Neural cell (in vitro differentiated cells): Measurements from ENCODE around the gene BIVM. TPM values are rescaled to one million over a fixed set of nuclear protein-coding genes. Genes with fewer than 3 reads are reported as not detected.

ENCODE experiments used
- H2AFZ ChIP-seq: fragments of 200-600, 300-800 bp; sonication (generic), shearing (Covaris generic); 2 replicates; pipeline ENCODE4 v1.6.0; 2014; ENCODE audit warnings: low read depth, mild to moderate bottlenecking, antibody characterized with exemption, low read length, moderate library complexity
- H3F3A ChIP-seq: fragments of 200-600 bp; shearing (Covaris generic); 2 replicates; pipeline ENCODE4 v1.6.1; 2016; ENCODE audit warnings: mild to moderate bottlenecking, moderate library complexity, mixed read lengths, antibody characterized with exemption, low read length; ENCODE audit not compliant: insufficient read depth, poor library complexity, severe bottlenecking
- H3K27ac ChIP-seq: fragments of 200-600, 300-800 bp; sonication (generic), shearing (Covaris generic); 2 replicates; pipeline ENCODE4 v1.5.1; 2014; ENCODE audit warnings: mild to moderate bottlenecking, low read length, moderate library complexity
- H3K27me3 ChIP-seq: fragments of 300-800, 200-600 bp; sonication (generic), shearing (Covaris generic); 2 replicates; pipeline ENCODE4 v1.6.0; 2014; ENCODE audit warnings: mild to moderate bottlenecking, low read depth, low read length, moderate library complexity; ENCODE audit not compliant: insufficient read depth
- H3K36me3 ChIP-seq: fragments of 300-800, 200-600 bp; sonication (generic), shearing (Covaris generic); 2 replicates; pipeline ENCODE4 v1.5.1; 2014; ENCODE audit warnings: mild to moderate bottlenecking, antibody characterized with exemption, low read length, moderate library complexity; ENCODE audit not compliant: insufficient read depth
- H3K4me2 ChIP-seq: fragments of 300-800, 200-600 bp; sonication (generic), shearing (Covaris generic); 2 replicates; pipeline ENCODE4 v1.6.0; 2014; ENCODE audit warnings: mild to moderate bottlenecking, low read length
- H3K4me3 ChIP-seq: fragments of 300-800, 200-600 bp; sonication (generic), shearing (Covaris generic); 2 replicates; pipeline ENCODE4 v1.5.1; 2014; ENCODE audit warnings: mild to moderate bottlenecking, low read length, moderate library complexity
- H3K79me2 ChIP-seq: fragments of 200-600 bp; shearing (Covaris generic); replicated peaks from 2 replicates; pipeline ENCODE4 v1.6.0; 2014; ENCODE audit warnings: mild to moderate bottlenecking, low read length, moderate library complexity; ENCODE audit not compliant: insufficient read depth
- H3K9ac ChIP-seq: fragments of 300-800, 200-600 bp; sonication (generic), shearing (Covaris generic); 2 replicates; pipeline ENCODE4 v1.6.1; 2016; ENCODE audit warnings: mild to moderate bottlenecking, low read length, mixed read lengths
- H3K9me2 ChIP-seq: fragments of 200-600 bp; shearing (Covaris generic); 2 replicates; pipeline ENCODE4 v1.6.1; 2016; ENCODE audit warnings: mild to moderate bottlenecking, low read length, mixed read lengths; ENCODE audit not compliant: insufficient read depth
- H3K9me3 ChIP-seq: fragments of 200-600, 300-800 bp; sonication (generic), shearing (Covaris generic); 2 replicates; pipeline ENCODE4 v1.6.1; 2016; ENCODE audit warnings: mild to moderate bottlenecking, mixed run types, low read length, moderate library complexity, mixed read lengths
- H4K20me1 ChIP-seq: fragments of 200-600 bp; shearing (Covaris generic); 2 replicates; pipeline ENCODE4 v1.6.1; 2016; ENCODE audit warnings: mild to moderate bottlenecking, mixed run types; ENCODE audit not compliant: insufficient read depth
- EP300 ChIP-seq: fragments of 450-650 bp; conservative IDR thresholded peaks from 2 replicates; pipeline ENCODE4 v1.6.1; 2014; ENCODE audit warnings: antibody characterized with exemption, mild to moderate bottlenecking, moderate library complexity; ENCODE audit not compliant: poor library complexity, severe bottlenecking
- EZH2 ChIP-seq: fragments of 200-600, 300-800 bp; shearing (Covaris generic), sonication (generic); IDR thresholded peaks from 2 replicates; pipeline ENCODE4 v1.6.1; 2014; ENCODE audit warnings: antibody characterized with exemption, low read length, borderline replicate concordance, mild to moderate bottlenecking; ENCODE audit not compliant: insufficient read depth, poor library complexity, severe bottlenecking
- MXI1 ChIP-seq: fragments of 450-650 bp; conservative IDR thresholded peaks from 2 replicates; pipeline ENCODE4 v1.6.1; 2014; ENCODE audit warnings: antibody characterized with exemption, mild to moderate bottlenecking; ENCODE audit not compliant: poor library complexity, severe bottlenecking
- POLR2AphosphoS5 ChIP-seq: IDR thresholded peaks from 2 replicates; pipeline ENCODE4 v1.6.1; 2012
- RAD21 ChIP-seq: fragments of 450-650 bp; conservative IDR thresholded peaks from 2 replicates; pipeline ENCODE4 v1.6.1; 2014; ENCODE audit warnings: antibody characterized with exemption, mild to moderate bottlenecking, moderate library complexity
- SMC3 ChIP-seq: fragments of 450-650 bp; conservative IDR thresholded peaks from 2 replicates; pipeline ENCODE4 v1.6.1; 2014; ENCODE audit warnings: antibody characterized with exemption, mild to moderate bottlenecking, moderate library complexity; ENCODE audit not compliant: poor library complexity
- TAF1 ChIP-seq: IDR thresholded peaks from 2 replicates; pipeline ENCODE4 v1.6.1; 2012; ENCODE audit warnings: low read depth
- polyA plus RNA-seq: library from polyadenylated mRNA; depleted of rRNA; stranded (reverse); fragments of >200 nt; gene quantifications from 2 replicates; pipeline ENCODE4 v1.2.3, GENCODE V29; 2014
- TF ChIP-seq, protein P1 (sequence below): fragments of 450-650 bp; IDR thresholded peaks from 2 replicates; pipeline ENCODE4 v1.5.1; 2014; ENCODE audit warnings: antibody characterized with exemption, mild to moderate bottlenecking, moderate library complexity; ENCODE audit not compliant: poor library complexity, severe bottlenecking
- TF ChIP-seq, protein P2 (sequence below): IDR thresholded peaks from 2 replicates; pipeline ENCODE4 v1.6.1; 2012; ENCODE audit warnings: borderline replicate concordance

Gene BIVM
- polyA plus RNA-seq, 1 donor from 2014 or later, result 60.7 TPM

DNA sequence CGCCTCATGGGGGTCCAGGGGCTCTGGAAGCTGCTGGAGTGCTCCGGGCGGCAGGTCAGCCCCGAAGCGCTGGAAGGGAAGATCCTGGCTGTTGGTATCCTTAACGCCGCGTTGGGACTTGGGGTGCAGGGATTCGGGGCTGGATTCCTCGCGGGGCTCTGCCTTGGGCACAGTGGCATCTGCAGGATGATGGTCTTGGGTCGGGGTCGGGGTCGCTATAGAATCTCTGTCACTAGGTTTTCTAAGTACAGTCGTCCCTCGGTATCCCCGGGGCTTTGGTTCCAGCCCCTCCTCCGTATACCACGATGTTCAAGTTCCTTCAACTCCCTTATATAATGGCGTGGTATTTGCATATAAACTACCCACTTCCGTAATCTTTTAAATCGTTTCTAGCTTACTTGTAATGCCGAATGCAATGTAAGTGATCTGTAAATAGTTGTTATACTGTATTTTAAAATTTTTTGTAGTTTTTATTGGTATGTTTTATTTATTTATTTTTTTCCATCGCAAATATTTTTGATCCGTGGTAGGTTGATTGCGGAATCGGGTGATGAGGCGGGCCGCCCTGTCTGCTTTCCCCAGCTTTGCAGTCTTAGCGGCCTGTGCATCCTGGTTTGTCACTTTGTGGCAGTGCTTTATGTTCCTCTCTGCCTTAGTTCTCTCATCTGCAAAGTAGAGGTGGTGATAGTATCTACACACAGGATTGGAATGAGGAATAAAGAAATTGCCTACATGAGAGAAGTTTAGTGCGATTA, 47.5 kb downstream of the BIVM start:
- H3K36me3 ChIP-seq, result no peaks in the 10 kb centered on the region
- no peaks in the 10 kb centered on the region for H4K20me1 ChIP-seq
- H3K27ac ChIP-seq, result peak overlapping the region; percentile 97
- H3K4me2 ChIP-seq, result peak overlapping the region; percentile 86
- H3K27me3 ChIP-seq, result no peaks in the 10 kb centered on the region
- peak overlapping the region; percentile 94 for H3K9ac ChIP-seq
- H3K9me3 ChIP-seq, result no peaks in the 10 kb centered on the region
- peak overlapping the region; percentile 97 for H2AFZ ChIP-seq
- peaks cover 5% of the 10 kb centered on the region for H3F3A ChIP-seq
- TF ChIP-seq, protein P1, sequence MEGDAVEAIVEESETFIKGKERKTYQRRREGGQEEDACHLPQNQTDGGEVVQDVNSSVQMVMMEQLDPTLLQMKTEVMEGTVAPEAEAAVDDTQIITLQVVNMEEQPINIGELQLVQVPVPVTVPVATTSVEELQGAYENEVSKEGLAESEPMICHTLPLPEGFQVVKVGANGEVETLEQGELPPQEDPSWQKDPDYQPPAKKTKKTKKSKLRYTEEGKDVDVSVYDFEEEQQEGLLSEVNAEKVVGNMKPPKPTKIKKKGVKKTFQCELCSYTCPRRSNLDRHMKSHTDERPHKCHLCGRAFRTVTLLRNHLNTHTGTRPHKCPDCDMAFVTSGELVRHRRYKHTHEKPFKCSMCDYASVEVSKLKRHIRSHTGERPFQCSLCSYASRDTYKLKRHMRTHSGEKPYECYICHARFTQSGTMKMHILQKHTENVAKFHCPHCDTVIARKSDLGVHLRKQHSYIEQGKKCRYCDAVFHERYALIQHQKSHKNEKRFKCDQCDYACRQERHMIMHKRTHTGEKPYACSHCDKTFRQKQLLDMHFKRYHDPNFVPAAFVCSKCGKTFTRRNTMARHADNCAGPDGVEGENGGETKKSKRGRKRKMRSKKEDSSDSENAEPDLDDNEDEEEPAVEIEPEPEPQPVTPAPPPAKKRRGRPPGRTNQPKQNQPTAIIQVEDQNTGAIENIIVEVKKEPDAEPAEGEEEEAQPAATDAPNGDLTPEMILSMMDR, result no peak
- peak; percentile 18 for TF ChIP-seq TAF1
- peak overlapping the region; percentile 84 for H3K4me3 ChIP-seq
- H3K79me2 ChIP-seq, result peaks cover 26% of the 10 kb centered on the region
- no peaks in the 10 kb centered on the region for H3K9me2 ChIP-seq

DNA sequence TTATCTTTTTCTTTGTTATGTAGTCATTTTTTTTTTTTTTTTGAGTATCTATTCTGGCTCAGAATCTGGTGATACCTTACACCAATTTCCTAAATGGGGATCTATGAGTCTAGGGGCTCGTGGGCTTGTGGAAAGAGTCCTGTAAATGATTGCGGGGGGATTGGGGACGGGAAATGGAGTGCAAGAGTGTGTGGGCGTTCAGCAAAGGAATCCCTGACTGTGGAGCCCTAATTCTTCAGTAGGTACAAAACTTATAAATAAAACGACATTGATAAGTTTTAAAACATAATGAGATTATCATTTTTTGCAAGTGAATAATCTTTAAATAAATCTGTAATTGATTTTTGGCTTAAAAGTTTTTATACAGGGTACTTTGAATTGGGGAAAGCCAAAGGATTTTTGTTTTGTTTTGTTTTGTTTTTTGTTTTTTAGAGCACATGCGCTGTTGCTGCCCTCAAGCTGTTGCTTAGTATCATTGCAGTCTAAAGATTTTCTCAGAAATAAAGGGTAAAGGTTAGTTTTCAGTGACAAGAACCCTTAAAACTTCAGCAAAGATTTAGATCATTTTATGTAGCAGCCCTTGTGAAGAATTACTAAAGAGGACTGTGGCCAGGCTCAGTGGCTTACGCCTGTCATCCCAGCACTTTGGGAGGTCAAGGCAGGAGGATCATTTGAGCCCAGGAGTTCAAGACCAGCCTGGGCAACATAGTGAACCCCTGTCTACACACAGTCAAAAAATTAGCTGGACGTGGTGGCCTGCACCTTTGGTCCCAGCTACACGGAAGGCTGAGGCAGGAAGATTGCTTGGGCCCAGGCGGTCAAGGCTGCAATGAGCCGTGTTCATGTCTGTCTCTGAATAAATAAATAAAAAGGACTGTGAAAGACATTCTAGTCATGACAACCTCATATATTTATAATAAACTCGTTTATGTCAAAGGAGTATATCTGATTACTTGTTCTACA, 48.6 kb downstream of the BIVM start:
- Histone ChIP-seq H3K4me2 (peak overlapping the region; percentile 86), H3K4me3 (peak overlapping the region; percentile 84), H3K27ac (no peak overlapping the region), H4K20me1 (no peaks in the 10 kb centered on the region), H2AFZ (no peak overlapping the region), H3K9me3 (no peaks in the 10 kb centered on the region), H3K79me2 (peaks cover 26% of the 10 kb centered on the region), H3K9me2 (no peaks in the 10 kb centered on the region), H3K36me3 (no peaks in the 10 kb centered on the region), H3K27me3 (no peaks in the 10 kb centered on the region), H3F3A (peaks cover 5% of the 10 kb centered on the region), H3K9ac (peak overlapping the region; percentile 94)
- no peak for TF ChIP-seq TAF1
- no peak for TF ChIP-seq EP300
- TF ChIP-seq SMC3, result peak; percentile 82
- TF ChIP-seq, protein P1, result peak; percentile 82
- peak; percentile 83 for TF ChIP-seq RAD21
- TF ChIP-seq, protein P2, sequence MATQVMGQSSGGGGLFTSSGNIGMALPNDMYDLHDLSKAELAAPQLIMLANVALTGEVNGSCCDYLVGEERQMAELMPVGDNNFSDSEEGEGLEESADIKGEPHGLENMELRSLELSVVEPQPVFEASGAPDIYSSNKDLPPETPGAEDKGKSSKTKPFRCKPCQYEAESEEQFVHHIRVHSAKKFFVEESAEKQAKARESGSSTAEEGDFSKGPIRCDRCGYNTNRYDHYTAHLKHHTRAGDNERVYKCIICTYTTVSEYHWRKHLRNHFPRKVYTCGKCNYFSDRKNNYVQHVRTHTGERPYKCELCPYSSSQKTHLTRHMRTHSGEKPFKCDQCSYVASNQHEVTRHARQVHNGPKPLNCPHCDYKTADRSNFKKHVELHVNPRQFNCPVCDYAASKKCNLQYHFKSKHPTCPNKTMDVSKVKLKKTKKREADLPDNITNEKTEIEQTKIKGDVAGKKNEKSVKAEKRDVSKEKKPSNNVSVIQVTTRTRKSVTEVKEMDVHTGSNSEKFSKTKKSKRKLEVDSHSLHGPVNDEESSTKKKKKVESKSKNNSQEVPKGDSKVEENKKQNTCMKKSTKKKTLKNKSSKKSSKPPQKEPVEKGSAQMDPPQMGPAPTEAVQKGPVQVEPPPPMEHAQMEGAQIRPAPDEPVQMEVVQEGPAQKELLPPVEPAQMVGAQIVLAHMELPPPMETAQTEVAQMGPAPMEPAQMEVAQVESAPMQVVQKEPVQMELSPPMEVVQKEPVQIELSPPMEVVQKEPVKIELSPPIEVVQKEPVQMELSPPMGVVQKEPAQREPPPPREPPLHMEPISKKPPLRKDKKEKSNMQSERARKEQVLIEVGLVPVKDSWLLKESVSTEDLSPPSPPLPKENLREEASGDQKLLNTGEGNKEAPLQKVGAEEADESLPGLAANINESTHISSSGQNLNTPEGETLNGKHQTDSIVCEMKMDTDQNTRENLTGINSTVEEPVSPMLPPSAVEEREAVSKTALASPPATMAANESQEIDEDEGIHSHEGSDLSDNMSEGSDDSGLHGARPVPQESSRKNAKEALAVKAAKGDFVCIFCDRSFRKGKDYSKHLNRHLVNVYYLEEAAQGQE, result no peak
- no peak for TF ChIP-seq MXI1
- no peak for TF ChIP-seq POLR2AphosphoS5
- no peak for TF ChIP-seq EZH2
